Endothelial cell of umbilical vein (primary cell): ENCODE measurements around the gene RBP4.

ENCODE experiments used
- POLR2A ChIP-seq: IDR thresholded peaks from 2 replicates; pipeline ENCODE4 v1.6.1; 2012; ENCODE audit warnings: low read depth, mild to moderate bottlenecking, control low read depth, low read length
- POLR2AphosphoS5 ChIP-seq: IDR thresholded peaks from 2 replicates; pipeline ENCODE4 v1.6.1; 2012; ENCODE audit warnings: low read depth, mild to moderate bottlenecking, control low read depth, low read length, moderate library complexity; ENCODE audit not compliant: insufficient read depth
- TF ChIP-seq, protein P1 (sequence below), 2 donors: IDR thresholded peaks; 1 replicate in 1 of 2; 2 replicates in 1 of 2; pipeline ENCODE4 v1.5.1; 2011; ENCODE audit warnings: low read length in 2 of 2, mild to moderate bottlenecking in 2 of 2, moderate library complexity in 2 of 2, control low read depth in 1 of 2, inconsistent platforms in 1 of 2, low read depth in 1 of 2; ENCODE audit not compliant: insufficient read depth in 1 of 2; ENCODE audit errors: extremely low read depth in 1 of 2

DNA sequence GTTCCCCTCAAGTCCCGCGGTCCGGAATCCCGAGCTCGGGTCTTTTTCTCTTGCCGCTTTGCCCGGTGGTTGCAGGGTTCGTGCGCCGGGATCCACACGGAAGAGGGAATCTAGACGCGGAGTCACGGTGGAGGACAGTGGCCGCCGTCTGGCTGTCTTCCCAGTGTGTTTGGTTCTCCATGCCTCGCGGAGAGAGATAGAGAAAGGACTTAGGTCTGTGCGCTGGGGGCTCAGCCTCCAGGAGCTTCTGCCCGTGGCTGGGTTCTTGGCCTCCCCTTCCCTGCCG, 33.0 kb downstream of the RBP4 start:
- TF ChIP-seq, protein P1, sequence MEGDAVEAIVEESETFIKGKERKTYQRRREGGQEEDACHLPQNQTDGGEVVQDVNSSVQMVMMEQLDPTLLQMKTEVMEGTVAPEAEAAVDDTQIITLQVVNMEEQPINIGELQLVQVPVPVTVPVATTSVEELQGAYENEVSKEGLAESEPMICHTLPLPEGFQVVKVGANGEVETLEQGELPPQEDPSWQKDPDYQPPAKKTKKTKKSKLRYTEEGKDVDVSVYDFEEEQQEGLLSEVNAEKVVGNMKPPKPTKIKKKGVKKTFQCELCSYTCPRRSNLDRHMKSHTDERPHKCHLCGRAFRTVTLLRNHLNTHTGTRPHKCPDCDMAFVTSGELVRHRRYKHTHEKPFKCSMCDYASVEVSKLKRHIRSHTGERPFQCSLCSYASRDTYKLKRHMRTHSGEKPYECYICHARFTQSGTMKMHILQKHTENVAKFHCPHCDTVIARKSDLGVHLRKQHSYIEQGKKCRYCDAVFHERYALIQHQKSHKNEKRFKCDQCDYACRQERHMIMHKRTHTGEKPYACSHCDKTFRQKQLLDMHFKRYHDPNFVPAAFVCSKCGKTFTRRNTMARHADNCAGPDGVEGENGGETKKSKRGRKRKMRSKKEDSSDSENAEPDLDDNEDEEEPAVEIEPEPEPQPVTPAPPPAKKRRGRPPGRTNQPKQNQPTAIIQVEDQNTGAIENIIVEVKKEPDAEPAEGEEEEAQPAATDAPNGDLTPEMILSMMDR (IDR thresholded peaks at IDR 0.05; ENCODE audit: extremely low read depth in 1 of 2, insufficient read depth in 1 of 2, low read depth in 1 of 2, low read length in 2 of 2): no peak
- no peak for TF ChIP-seq POLR2AphosphoS5
- TF ChIP-seq POLR2A: no peak
